NOMO-1 treated with DMSO at 0.1 percent for 48 hours (cell line): ENCODE results near the gene IRGQ.

Experiments
- DNase-seq: peaks from one replicate; lab custom pipeline; 2025; ENCODE audit not compliant: unreplicated experiment; lab: John Stamatoyannopoulos, UW

IRGQ gene

GRCh38 chr19:43545276-43545675 is 50.7 kb downstream of the IRGQ start:
- no peak for DNase-seq

GRCh38 chr19:43544077-43544476 is 51.9 kb downstream of the IRGQ start:
- no peak for DNase-seq

GRCh38 chr19:43541920-43542650 is 53.8 kb downstream of the IRGQ start:
- DNase-seq: no peak

- no peak for DNase-seq
These were observed 55.6 kb downstream of the IRGQ start for GRCh38 chr19:43540381-43540780.

- DNase-seq: no peak
These were observed 57.0 kb downstream of the IRGQ start for GRCh38 chr19:43538922-43539321.

- no peak for DNase-seq
These were observed 60.8 kb downstream of the IRGQ start for GRCh38 chr19:43534816-43535761.
